ENCODE measurements around the gene KRT83.

- TF ChIP-seq POLR2A (IDR thresholded peaks at IDR 0.05; ENCODE audit: low read depth, low read length) (no peak), POLR2AphosphoS5 (IDR thresholded peaks at IDR 0.05; ENCODE audit: low read depth, low read length) (no peak), SPI1 (IDR thresholded peaks at IDR 0.05; ENCODE audit: low read depth, low read length) (no peak), TAF1 (IDR thresholded peaks at IDR 0.05; ENCODE audit: low read depth, low read length) (no peak)
These were observed 12.3 kb downstream of the KRT83 start for GRCh38 chr12:52308806-52309425.

All from GM12891 (cell line).